Fibroblast of peridontal ligament (primary cell): Measurements from ENCODE around the gene ZNF605.
"Not testable (repeated sequence)": the region's sequence is repeated elsewhere in the genome, so short reads cannot be mapped to it uniquely, and the experiment has no call there.

Source experiments
- DNase-seq: peaks from one replicate; pipeline ENCODE4 v3.0.0-alpha.2; 2010; ENCODE audit errors: extremely low read depth

ZNF605 gene

GRCh38 chr12:132956011-132956788 is at the start of gene ZNF605:
TSS of gene ZNF605 (minus strand) at chr12:132956306. CDS start at chr12:132945635, 10,671 bp downstream.
- peak; percentile 89 for DNase-seq

- DNase-seq: no peak
Observed at GRCh38 chr12:132998741-132999140, 42.6 kb upstream of the ZNF605 start.

GRCh38 chr12:132986885-132987225 is 30.7 kb upstream of the ZNF605 start:
- peak; percentile 5 for DNase-seq

GRCh38 chr12:132986001-132986884 is 30.1 kb upstream of the ZNF605 start, which contains the start of gene ZNF26:
TSS of gene ZNF26 (plus strand) at chr12:132986367. CDS start at chr12:132986841, 474 bp downstream.
- peak; percentile 87 for DNase-seq

- not testable (repeated sequence) for DNase-seq
Observed at GRCh38 chr12:132976870-132977269, 20.8 kb upstream of the ZNF605 start.

GRCh38 chr12:132972374-132972773 is 16.3 kb upstream of the ZNF605 start:
- DNase-seq: no peak

- DNase-seq: no peak
Observed at GRCh38 chr12:132967736-132968135, 11.6 kb upstream of the ZNF605 start.

- DNase-seq: no peak
Observed at GRCh38 chr12:132966676-132967415, 10.7 kb upstream of the ZNF605 start.

GRCh38 chr12:132965796-132966195 is 9.7 kb upstream of the ZNF605 start:
- no peak for DNase-seq

- not testable (repeated sequence) for DNase-seq
Observed at GRCh38 chr12:132963947-132964346, 7.8 kb upstream of the ZNF605 start.

- not testable (repeated sequence) for DNase-seq
Observed at GRCh38 chr12:132961790-132962189, 5.7 kb upstream of the ZNF605 start.

GRCh38 chr12:132955094-132956010 is 754 bp downstream of the ZNF605 start:
- peak; percentile 75 for DNase-seq

- no peak for DNase-seq
Observed at GRCh38 chr12:132954471-132955048, 1.5 kb downstream of the ZNF605 start.

GRCh38 chr12:132953771-132954170 is 2.3 kb downstream of the ZNF605 start:
- no peak for DNase-seq

- DNase-seq: no peak
Observed at GRCh38 chr12:132953163-132953425, 3.0 kb downstream of the ZNF605 start.

- no peak for DNase-seq
Observed at GRCh38 chr12:132952371-132953162, 3.5 kb downstream of the ZNF605 start.

- no peak for DNase-seq
Observed at GRCh38 chr12:132951649-132952048, 4.5 kb downstream of the ZNF605 start.

GRCh38 chr12:132950844-132951535 is 5.1 kb downstream of the ZNF605 start:
- no peak for DNase-seq
